ENCODE measurements around the gene NFATC3.
"Not testable (repeated sequence)": the region's sequence is repeated elsewhere in the genome, so short reads cannot be mapped to it uniquely, and the experiment has no call there.

Gene NFATC3

GRCh38 chr16:68120496-68120895 lies 35.3 kb downstream of the NFATC3 start:
- DNase-seq = not testable (repeated sequence)

GRCh38 chr16:68126395-68126794 lies 41.2 kb downstream of the NFATC3 start:
- DNase-seq = no peak

GRCh38 chr16:68128577-68129305 lies 43.6 kb downstream of the NFATC3 start:
- DNase-seq = no peak

DNA sequence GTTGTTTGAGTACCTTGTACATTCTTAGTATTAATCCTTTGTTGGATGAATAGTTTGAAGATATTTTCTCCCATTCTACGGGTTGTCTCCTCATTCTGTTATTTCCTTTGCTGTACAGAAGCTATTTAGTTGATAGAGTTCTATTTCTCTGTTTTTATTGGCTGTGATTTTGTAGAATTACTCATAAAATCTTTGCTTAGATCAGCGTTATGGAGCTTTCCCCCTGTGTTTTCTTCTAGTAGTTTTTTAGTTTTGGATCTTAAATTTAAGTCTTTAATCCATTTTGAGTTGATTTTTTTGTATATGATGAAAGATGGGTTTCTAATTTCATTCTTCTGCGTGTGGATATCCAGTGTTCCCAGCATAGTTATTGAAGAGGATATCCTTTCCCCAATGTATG lies 45.4 kb downstream of the NFATC3 start:
- DNase-seq = no peak

GRCh38 chr16:68131813-68132706 lies 46.9 kb downstream of the NFATC3 start:
- no peak for DNase-seq

DNA sequence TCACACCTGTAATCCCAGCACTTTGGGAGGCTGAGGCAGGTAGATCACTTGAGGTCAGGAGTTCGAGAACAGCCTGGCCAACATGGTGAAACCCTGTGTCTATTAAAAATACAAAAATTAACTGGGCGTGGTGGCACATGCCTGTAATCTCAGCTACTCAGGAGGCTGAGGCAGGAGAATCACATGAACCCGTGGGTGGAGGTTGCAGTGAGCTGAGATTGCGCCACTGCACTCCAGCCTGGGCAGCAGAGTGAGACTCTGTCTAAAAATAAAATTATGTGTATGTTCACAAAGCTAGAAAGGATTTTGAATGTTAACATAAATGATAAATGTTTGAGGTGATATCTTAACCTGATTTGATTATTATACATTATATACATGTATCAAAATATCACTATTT lies 47.8 kb downstream of the NFATC3 start:
- DNase-seq = not testable (repeated sequence)

DNA sequence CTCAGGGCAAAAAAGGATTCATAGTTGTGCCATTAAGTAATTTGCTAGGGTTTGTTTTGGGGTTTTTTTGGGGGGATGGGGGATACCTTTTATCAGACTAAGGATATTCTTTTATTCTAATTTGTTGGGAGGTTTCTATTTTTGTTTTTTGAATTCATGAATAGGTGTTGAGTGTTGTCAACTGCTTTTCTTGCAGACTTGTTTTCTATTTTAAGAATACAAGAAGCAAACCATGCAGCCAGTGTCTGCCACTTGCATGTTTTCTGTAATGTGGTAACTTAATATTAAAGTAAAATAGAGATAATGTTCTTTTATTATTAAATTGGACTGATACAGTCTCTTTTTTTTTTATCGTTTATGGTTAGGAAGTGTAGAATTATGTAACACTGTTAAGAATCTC lies 49.5 kb downstream of the NFATC3 start:
- no peak for DNase-seq

GRCh38 chr16:68136515-68136914 lies 51.3 kb downstream of the NFATC3 start:
- no peak for DNase-seq

DNA sequence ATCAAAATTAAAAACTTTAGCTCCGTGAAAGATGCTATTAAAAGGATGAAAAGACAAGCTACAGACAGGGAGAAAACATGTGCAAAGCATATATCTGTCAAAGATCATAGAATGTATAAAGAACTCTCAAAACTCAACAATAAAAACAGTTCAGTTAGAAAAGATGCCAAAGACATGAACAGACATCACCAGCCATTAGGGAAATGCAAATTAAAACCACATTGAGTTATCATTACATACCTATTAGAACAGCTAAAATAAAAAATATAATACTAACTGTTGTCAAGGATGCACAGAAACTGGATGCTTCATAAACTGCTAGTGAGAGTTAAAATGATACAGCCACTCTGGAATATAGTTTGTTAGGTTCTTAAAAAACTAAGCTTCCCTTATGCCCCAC lies 58.8 kb downstream of the NFATC3 start:
- no peak for DNase-seq

GRCh38 chr16:68146585-68146984 lies 61.4 kb downstream of the NFATC3 start:
- DNase-seq = no peak

GRCh38 chr16:68147444-68147843 lies 62.3 kb downstream of the NFATC3 start:
- DNase-seq = no peak

DNA sequence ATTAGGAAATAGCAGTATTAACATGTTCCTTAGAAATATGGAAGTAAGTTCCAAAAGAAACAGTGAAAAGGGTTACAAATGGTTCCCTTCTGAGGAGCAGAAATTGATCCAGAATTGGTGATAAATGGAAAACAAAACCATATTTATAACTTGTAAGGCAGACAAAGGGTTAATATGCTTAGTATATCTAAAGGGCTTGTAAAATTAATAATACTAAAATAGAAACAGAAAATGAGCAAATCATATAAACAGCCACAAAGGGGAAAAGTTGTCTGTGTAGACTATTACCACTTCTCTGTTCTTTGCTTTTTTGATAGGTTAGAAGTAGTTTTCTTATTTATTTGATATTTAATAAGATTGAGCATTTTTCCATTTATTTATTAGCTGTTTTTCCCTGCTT lies 64.4 kb downstream of the NFATC3 start:
- no peak for DNase-seq

- no peak for DNase-seq
These were observed 70.3 kb downstream of the NFATC3 start for GRCh38 chr16:68155425-68155824.

GRCh38 chr16:68162413-68162812 lies 77.2 kb downstream of the NFATC3 start:
- no peak for DNase-seq

GRCh38 chr16:68163275-68163674 lies 78.1 kb downstream of the NFATC3 start:
- not testable (repeated sequence) for DNase-seq

DNA sequence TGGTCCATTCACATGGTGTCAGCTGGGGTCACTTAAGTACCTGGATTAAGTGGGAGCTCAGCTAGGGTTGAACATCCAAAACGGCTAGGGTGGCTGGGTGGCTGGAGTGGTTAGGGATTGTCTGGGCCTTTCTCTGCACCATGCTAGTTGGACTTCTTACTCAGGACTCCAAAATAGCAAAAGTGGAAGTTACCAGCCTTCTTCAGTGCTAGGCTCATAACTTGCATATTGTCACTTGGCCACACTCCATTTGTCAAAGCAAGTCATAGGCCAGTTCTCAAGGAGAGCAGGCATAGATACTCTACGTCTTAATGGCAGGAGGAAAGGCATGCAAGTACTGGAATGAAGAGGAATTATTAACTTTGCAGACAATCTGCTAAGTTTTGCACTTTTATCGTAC lies 81.1 kb downstream of the NFATC3 start:
- DNase-seq = no peak

DNA sequence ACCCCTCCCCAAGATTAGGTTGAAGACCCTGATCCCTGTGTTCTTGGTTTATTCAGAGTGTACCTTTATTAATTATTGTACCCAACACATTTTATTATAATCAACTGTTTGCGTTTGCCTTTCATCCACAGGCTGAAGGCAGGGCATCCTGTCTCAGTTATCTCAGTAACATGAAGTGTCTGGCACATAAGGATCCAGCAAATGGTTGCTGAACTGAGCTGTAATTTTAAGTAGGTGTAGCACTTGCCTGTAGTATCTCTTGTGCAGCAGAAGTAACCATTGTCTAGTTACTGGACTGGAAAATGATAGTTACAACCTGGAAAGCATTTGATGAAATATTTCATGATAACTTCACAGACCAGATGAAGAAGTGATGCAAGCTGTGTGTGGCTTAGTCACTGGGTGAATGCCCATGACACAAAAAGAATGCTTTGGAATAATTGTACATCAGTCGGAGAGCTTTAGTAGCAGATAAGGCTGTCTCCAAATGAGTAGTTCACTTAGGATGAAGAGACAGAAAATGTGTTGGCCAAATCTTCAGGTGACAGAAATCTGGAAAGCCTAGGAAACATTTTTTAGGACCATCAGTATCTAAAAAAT lies 94.1 kb downstream of the NFATC3 start:
- DNase-seq = no peak

DNA sequence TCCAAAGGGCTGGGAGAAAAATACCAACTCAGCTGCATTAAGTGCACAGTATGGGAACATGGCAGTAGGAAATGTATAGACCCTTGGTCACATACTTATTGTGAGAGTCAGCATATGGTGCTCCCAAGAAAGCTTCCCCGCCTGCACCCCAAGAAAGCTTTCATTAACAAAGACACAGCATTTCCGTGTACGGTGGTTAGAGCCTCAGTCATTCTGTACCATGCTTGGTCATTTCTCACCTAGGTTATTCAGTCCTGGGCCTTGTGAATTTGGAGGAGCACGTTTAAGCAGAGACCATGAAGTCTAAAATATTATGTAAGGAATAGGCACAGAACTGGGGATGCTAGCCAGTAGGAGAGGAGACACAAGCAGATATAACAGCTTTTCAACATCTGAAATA lies 94.7 kb downstream of the NFATC3 start:
- no peak for DNase-seq

- no peak for DNase-seq
These were observed 97.9 kb downstream of the NFATC3 start for GRCh38 chr16:68183046-68183445.

- DNase-seq = no peak
These were observed 101.7 kb downstream of the NFATC3 start for GRCh38 chr16:68186877-68187276.

DNA sequence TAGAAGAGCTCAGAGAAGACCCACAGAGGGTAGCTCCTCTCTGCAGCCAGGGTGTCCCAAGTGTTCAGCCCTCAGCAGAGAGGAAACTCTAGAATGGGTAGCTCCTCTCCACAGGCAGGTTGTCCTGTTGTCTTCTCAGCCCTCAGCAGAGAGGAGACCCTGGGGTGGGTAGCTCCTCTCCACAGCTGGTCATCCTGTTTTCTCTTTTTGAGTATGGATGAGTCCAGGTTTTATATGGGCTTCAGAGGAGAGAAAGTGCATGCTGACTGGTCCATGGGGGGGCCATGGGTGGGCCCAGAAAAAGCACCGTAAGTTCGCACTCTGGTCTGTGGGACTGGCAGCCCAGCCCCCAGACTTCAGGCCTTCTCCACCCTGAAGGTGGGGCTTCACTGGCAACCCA lies 102.3 kb downstream of the NFATC3 start:
- no peak for DNase-seq

- no peak for DNase-seq
These were observed 103.0 kb downstream of the NFATC3 start for GRCh38 chr16:68188170-68188569.

DNA sequence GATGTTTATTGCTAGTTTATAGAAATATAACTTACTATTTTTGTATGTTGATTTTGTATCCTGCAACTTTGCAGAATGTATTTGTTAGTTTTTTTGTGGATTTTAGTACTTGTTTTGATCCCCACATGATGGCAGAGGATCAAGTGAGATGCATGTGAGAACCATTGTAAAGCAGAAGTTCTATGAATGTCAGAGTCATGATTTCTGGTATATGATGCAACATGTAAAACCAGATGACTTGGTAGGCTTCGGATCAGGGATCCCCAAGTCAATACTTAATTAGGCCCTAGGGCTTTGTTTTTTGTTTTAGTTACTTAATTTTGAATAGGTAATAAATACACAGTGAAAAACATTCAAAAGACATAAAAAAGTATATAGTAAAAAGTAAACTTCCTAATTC lies 104.9 kb downstream of the NFATC3 start:
- no peak for DNase-seq
